IPS DF 4.7 (cell line): ENCODE measurements around the gene OR8B3.
A peak's percentile ranks its signal among the peaks of the same experiment; 100 is the strongest.
"Not testable (repeated sequence)": the region's sequence is repeated elsewhere in the genome, so short reads cannot be mapped to it uniquely, and the experiment has no call there.

Experiments
- DNase-seq: peaks from one replicate; pipeline ENCODE4 v3.0.0-alpha.2; 2013; ENCODE audit warnings: low spot score; ENCODE audit errors: extremely low read depth

Gene OR8B3

GRCh38 chr11:124398924-124399323, at the start of gene OR8B3:
OR8B3 (minus strand) TSS chr11:124399024; CDS start chr11:124397351, 1,673 bp downstream.
- DNase-seq: no peak

GRCh38 chr11:124446916-124447315, 48.1 kb upstream of the OR8B3 start:
- DNase-seq: no peak

- no peak for DNase-seq
Observed at GRCh38 chr11:124445646-124446150, 46.9 kb upstream of the OR8B3 start, which contains the start of gene OR8B8. OR8B8 (minus strand) TSS chr11:124445696; CDS start chr11:124441085, 4,611 bp downstream.

GRCh38 chr11:124442847-124443246, 44.0 kb upstream of the OR8B3 start:
- DNase-seq: no peak

GRCh38 chr11:124442442-124442841, 43.6 kb upstream of the OR8B3 start:
- DNase-seq: no peak

GRCh38 chr11:124441519-124441918, 42.7 kb upstream of the OR8B3 start:
- DNase-seq: no peak

DNA sequence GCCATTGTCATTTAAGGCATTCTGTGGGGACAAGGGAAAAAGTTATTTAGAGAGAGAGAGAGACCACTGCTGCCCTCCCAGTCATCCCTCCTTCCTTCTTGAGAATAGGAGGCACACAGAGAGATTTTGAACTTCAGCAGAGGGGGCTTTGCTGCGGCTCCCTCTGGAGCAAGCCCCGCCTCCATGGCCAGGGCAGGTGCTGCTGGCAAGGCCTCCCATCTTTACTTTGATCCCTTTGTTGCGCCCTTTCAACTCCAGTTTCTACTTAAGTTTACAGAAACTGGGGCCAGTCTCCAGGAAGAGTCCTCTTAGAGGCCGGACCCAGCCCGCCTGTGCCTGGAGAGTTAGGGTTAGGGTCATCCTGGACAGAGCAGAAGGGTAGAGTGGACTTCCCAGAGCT, 42.3 kb upstream of the OR8B3 start:
- DNase-seq: no peak

GRCh38 chr11:124440608-124441007, 41.8 kb upstream of the OR8B3 start:
- DNase-seq: no peak

- DNase-seq: no peak
Observed at GRCh38 chr11:124434699-124435098, 35.9 kb upstream of the OR8B3 start.

GRCh38 chr11:124429599-124429998, 30.8 kb upstream of the OR8B3 start:
- DNase-seq: no peak

GRCh38 chr11:124424384-124424921, 25.6 kb upstream of the OR8B3 start, which contains the start of gene OR8B4:
OR8B4 (minus strand) TSS chr11:124424871; CDS start chr11:124424871, 0 bp downstream.
- no peak for DNase-seq

GRCh38 chr11:124421043-124421442, 22.2 kb upstream of the OR8B3 start:
- DNase-seq: no peak

GRCh38 chr11:124415356-124415923, 16.6 kb upstream of the OR8B3 start:
- DNase-seq: peak; percentile 2

- DNase-seq: no peak
Observed at GRCh38 chr11:124409906-124410305, 11.1 kb upstream of the OR8B3 start.

DNA sequence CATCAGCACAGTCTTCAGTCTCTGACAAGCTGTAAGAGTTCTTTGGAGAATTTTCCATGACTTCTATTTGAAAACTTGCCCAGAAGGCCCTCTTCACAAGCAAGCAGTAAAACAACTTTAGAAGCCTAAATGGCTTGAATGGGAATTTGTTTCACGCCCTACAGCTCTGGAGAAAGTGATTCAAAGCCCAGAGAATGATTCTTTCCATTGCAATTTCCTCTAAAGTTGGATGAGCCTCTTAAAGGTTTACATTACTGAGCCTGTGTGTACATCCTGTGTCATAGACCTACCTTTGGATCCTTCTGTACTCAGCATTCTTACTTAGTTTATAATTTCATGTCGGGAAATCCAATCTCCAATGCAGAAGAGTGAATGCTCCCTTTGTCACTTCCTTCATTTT, 6.8 kb upstream of the OR8B3 start:
- no peak for DNase-seq

GRCh38 chr11:124403186-124403585, 4.4 kb upstream of the OR8B3 start:
- DNase-seq: not testable (repeated sequence)

DNA sequence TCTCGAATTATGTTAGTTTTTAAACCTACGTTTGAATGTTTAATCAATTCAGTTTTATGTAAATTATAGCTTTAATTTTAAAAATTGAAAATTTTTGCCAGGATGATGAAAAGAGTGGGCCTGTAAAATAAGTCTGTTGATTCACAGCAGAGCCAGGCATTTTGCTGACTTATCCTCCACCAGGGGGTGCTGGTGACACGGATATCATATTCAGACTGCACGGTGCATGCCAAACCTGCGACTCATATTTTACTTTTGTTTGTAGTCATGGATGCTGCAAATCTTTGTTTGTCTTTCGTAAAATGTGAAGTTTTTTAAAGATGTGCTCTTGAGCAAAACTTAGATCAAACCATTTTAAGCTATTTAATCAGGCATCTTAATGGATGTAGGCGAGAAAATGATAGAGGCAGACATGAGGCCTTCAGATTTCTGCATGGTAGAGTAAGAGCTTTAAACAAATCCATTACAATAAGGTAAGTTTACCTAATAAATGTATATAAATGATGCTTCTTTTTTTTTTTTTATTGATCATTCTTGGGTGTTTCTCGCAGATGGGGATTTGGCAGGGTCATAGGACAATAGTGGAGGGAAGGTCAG, 3.6 kb upstream of the OR8B3 start:
- peak; percentile 56 for DNase-seq

DNA sequence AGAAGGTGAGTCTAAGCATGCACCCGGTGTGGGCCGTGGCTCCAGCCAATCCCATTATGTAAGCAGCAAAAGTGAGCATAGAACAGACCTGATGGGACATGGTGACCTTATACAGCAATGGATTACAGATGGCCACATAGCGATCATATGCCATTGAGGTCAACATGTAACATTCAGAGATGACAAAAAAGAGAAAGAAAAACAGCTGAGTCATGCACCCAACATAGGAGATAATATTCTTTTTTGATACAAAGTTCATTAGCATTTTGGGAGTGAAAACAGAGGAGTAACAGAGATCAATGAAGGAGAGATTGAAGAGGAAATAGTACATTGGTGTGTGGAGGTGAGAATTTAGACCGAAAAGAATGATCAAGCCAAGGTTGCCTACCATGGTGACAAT, 2.0 kb downstream of the OR8B3 start:
- not testable (repeated sequence) for DNase-seq

- no peak for DNase-seq
Observed at GRCh38 chr11:124394408-124394807, 4.4 kb downstream of the OR8B3 start.

GRCh38 chr11:124384399-124384798, 14.4 kb downstream of the OR8B3 start, which contains the start of gene OR8B2:
OR8B2 (minus strand) TSS chr11:124384499; CDS start chr11:124383343, 1,156 bp downstream.
- no peak for DNase-seq

DNA sequence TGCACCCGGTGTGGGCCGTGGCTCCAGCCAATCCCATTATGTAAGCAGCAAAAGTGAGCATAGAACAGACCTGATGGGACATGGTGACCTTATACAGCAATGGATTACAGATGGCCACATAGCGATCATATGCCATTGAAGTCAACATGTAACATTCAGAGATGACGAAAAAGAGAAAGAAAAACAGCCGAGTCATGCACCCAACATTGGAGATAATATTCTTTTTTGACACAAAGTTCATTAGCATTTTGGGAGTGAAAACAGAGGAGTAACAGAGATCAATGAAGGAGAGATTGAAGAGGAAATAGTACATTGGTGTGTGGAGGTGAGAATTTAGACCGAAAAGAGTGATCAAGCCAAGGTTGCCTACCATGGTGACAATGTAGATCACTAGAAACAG, 16.0 kb downstream of the OR8B3 start:
- DNase-seq: not testable (repeated sequence)

- no peak for DNase-seq
Observed at GRCh38 chr11:124380585-124380984, 18.2 kb downstream of the OR8B3 start.

- DNase-seq: no peak
Observed at GRCh38 chr11:124376280-124376679, 22.5 kb downstream of the OR8B3 start.
